ENCODE data around the gene ATXN7L2. TPM values are rescaled to one million over a fixed set of nuclear protein-coding genes. Genes with fewer than 3 reads are reported as not detected.
"Not testable (repeated sequence)": the region's sequence is repeated elsewhere in the genome, so short reads cannot be mapped to it uniquely, and the experiment has no call there.

ATXN7L2 gene
- total RNA-seq, 1 donor from 2014 or later = 6.4 TPM

- Mint-ChIP-seq H3K36me3 (ENCODE audit: unreplicated experiment) (no peaks in the 10 kb centered on the region), H3K4me3 (ENCODE audit: unreplicated experiment) (no peak overlapping the region), H3K27ac (ENCODE audit: unreplicated experiment) (no peak overlapping the region), H3K27me3 (ENCODE audit: unreplicated experiment) (peaks cover 82% of the 10 kb centered on the region), H3K9me3 (ENCODE audit: unreplicated experiment) (no peaks in the 10 kb centered on the region), H3K4me1 (ENCODE audit: unreplicated experiment) (peaks cover 4% of the 10 kb centered on the region)
- DNase-seq (ENCODE audit: extremely low spot score, unreplicated experiment) = peak; percentile 42
- no peak for TF ChIP-seq CTCF (IDR thresholded peaks at IDR 0.05)
These were observed 13.5 kb upstream of the ATXN7L2 start for GRCh38 chr1:109470245-109470644.

- H3K36me3 Mint-ChIP-seq (ENCODE audit: unreplicated experiment) = no peaks in the 10 kb centered on the region
- H3K4me3 Mint-ChIP-seq (ENCODE audit: unreplicated experiment) = no peak overlapping the region
- DNase-seq (ENCODE audit: extremely low spot score, unreplicated experiment) = no peak
- no peaks in the 10 kb centered on the region for H3K4me1 Mint-ChIP-seq (ENCODE audit: unreplicated experiment)
- H3K27me3 Mint-ChIP-seq (ENCODE audit: unreplicated experiment) = peaks cover 81% of the 10 kb centered on the region
- no peak overlapping the region for H3K27ac Mint-ChIP-seq (ENCODE audit: unreplicated experiment)
- H3K9me3 Mint-ChIP-seq (ENCODE audit: unreplicated experiment) = no peaks in the 10 kb centered on the region
- TF ChIP-seq CTCF (IDR thresholded peaks at IDR 0.05) = no peak
These were observed 10.9 kb upstream of the ATXN7L2 start for GRCh38 chr1:109472779-109473178.

GRCh38 chr1:109473284-109474057 lies 10.2 kb upstream of the ATXN7L2 start:
- H3K9me3 Mint-ChIP-seq (ENCODE audit: unreplicated experiment); H3K27ac Mint-ChIP-seq (ENCODE audit: unreplicated experiment); H3K4me3 Mint-ChIP-seq (ENCODE audit: unreplicated experiment); H3K36me3 Mint-ChIP-seq (ENCODE audit: unreplicated experiment); H3K4me1 Mint-ChIP-seq (ENCODE audit: unreplicated experiment); DNase-seq (ENCODE audit: extremely low spot score, unreplicated experiment): not testable (repeated sequence)
- peaks cover 78% of the 10 kb centered on the region for H3K27me3 Mint-ChIP-seq (ENCODE audit: unreplicated experiment)

GRCh38 chr1:109474697-109475096 lies 9.0 kb upstream of the ATXN7L2 start:
- TF ChIP-seq CTCF (IDR thresholded peaks at IDR 0.05) = no peak
- DNase-seq (ENCODE audit: extremely low spot score, unreplicated experiment) = no peak
- Mint-ChIP-seq H3K27ac (ENCODE audit: unreplicated experiment) (no peak overlapping the region), H3K4me3 (ENCODE audit: unreplicated experiment) (no peak overlapping the region), H3K36me3 (ENCODE audit: unreplicated experiment) (no peaks in the 10 kb centered on the region), H3K9me3 (ENCODE audit: unreplicated experiment) (no peaks in the 10 kb centered on the region), H3K4me1 (ENCODE audit: unreplicated experiment) (no peaks in the 10 kb centered on the region), H3K27me3 (ENCODE audit: unreplicated experiment) (peaks cover 78% of the 10 kb centered on the region)

GRCh38 chr1:109475261-109475660 lies 8.4 kb upstream of the ATXN7L2 start:
- peaks cover 79% of the 10 kb centered on the region for H3K27me3 Mint-ChIP-seq (ENCODE audit: unreplicated experiment)
- DNase-seq (ENCODE audit: extremely low spot score, unreplicated experiment) = no peak

More at GRCh38 chr1:109475261-109475660, 8.4 kb upstream of the ATXN7L2 start:
- Mint-ChIP-seq H3K4me3 (ENCODE audit: unreplicated experiment) (no peak overlapping the region), H3K27ac (ENCODE audit: unreplicated experiment) (no peak overlapping the region), H3K4me1 (ENCODE audit: unreplicated experiment) (no peaks in the 10 kb centered on the region), H3K36me3 (ENCODE audit: unreplicated experiment) (no peaks in the 10 kb centered on the region), H3K9me3 (ENCODE audit: unreplicated experiment) (no peaks in the 10 kb centered on the region)
- no peak for TF ChIP-seq CTCF (IDR thresholded peaks at IDR 0.05)

Data from osteocyte (in vitro differentiated cells).